ENCODE results near the gene TSPYL1. TPM values are rescaled to one million over a fixed set of nuclear protein-coding genes. Genes with fewer than 3 reads are reported as not detected.

TSPYL1 gene
- total and polyA plus RNA-seq, 9 of the 15 experiments (the other 6 are each of a cell fraction or from before 2014, with no cell fraction given) = 23.1 to 56.8 (median 37.9) TPM

DNA sequence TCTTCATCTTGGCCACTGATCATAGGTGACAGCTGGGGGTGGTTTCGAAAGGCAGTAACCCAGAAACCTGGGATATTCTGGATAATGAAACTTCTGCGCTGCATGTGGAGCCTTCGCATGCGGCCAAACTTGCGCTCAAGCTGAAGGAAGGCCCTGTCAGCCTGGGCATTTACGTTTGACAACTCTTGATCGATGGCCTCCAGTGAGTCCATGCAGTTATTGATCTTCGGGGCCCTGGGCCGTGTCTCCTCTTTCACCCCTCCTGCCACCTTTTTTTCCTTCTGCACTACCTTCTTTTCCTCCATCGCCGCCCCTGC lies 26.6 kb downstream of the TSPYL1 start (continued):
- TF ChIP-seq, protein P1, sequence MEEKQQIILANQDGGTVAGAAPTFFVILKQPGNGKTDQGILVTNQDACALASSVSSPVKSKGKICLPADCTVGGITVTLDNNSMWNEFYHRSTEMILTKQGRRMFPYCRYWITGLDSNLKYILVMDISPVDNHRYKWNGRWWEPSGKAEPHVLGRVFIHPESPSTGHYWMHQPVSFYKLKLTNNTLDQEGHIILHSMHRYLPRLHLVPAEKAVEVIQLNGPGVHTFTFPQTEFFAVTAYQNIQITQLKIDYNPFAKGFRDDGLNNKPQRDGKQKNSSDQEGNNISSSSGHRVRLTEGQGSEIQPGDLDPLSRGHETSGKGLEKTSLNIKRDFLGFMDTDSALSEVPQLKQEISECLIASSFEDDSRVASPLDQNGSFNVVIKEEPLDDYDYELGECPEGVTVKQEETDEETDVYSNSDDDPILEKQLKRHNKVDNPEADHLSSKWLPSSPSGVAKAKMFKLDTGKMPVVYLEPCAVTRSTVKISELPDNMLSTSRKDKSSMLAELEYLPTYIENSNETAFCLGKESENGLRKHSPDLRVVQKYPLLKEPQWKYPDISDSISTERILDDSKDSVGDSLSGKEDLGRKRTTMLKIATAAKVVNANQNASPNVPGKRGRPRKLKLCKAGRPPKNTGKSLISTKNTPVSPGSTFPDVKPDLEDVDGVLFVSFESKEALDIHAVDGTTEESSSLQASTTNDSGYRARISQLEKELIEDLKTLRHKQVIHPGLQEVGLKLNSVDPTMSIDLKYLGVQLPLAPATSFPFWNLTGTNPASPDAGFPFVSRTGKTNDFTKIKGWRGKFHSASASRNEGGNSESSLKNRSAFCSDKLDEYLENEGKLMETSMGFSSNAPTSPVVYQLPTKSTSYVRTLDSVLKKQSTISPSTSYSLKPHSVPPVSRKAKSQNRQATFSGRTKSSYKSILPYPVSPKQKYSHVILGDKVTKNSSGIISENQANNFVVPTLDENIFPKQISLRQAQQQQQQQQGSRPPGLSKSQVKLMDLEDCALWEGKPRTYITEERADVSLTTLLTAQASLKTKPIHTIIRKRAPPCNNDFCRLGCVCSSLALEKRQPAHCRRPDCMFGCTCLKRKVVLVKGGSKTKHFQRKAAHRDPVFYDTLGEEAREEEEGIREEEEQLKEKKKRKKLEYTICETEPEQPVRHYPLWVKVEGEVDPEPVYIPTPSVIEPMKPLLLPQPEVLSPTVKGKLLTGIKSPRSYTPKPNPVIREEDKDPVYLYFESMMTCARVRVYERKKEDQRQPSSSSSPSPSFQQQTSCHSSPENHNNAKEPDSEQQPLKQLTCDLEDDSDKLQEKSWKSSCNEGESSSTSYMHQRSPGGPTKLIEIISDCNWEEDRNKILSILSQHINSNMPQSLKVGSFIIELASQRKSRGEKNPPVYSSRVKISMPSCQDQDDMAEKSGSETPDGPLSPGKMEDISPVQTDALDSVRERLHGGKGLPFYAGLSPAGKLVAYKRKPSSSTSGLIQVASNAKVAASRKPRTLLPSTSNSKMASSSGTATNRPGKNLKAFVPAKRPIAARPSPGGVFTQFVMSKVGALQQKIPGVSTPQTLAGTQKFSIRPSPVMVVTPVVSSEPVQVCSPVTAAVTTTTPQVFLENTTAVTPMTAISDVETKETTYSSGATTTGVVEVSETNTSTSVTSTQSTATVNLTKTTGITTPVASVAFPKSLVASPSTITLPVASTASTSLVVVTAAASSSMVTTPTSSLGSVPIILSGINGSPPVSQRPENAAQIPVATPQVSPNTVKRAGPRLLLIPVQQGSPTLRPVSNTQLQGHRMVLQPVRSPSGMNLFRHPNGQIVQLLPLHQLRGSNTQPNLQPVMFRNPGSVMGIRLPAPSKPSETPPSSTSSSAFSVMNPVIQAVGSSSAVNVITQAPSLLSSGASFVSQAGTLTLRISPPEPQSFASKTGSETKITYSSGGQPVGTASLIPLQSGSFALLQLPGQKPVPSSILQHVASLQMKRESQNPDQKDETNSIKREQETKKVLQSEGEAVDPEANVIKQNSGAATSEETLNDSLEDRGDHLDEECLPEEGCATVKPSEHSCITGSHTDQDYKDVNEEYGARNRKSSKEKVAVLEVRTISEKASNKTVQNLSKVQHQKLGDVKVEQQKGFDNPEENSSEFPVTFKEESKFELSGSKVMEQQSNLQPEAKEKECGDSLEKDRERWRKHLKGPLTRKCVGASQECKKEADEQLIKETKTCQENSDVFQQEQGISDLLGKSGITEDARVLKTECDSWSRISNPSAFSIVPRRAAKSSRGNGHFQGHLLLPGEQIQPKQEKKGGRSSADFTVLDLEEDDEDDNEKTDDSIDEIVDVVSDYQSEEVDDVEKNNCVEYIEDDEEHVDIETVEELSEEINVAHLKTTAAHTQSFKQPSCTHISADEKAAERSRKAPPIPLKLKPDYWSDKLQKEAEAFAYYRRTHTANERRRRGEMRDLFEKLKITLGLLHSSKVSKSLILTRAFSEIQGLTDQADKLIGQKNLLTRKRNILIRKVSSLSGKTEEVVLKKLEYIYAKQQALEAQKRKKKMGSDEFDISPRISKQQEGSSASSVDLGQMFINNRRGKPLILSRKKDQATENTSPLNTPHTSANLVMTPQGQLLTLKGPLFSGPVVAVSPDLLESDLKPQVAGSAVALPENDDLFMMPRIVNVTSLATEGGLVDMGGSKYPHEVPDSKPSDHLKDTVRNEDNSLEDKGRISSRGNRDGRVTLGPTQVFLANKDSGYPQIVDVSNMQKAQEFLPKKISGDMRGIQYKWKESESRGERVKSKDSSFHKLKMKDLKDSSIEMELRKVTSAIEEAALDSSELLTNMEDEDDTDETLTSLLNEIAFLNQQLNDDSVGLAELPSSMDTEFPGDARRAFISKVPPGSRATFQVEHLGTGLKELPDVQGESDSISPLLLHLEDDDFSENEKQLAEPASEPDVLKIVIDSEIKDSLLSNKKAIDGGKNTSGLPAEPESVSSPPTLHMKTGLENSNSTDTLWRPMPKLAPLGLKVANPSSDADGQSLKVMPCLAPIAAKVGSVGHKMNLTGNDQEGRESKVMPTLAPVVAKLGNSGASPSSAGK (IDR thresholded peaks at IDR 0.05) = peak; percentile 70
- TF ChIP-seq EHMT2 (IDR thresholded peaks at IDR 0.05) (0 out of 2 replicates have a peak, but pooled peaks have one; percentile 21), HDAC1 (IDR thresholded peaks at IDR 0.05) (peak in 1 of 2 experiments; percentile 59; a peak in 1 of 4 replicates), NCOA4 (IDR thresholded peaks at IDR 0.05; ENCODE audit: partially characterized antibody) (no peak), MYC (IDR thresholded peaks at IDR 0.05; ENCODE audit: low read depth, low read length) (peak; percentile 24; the same call in 1 of the 2 replicates), MYC (CRISPR knock-in tag; IDR thresholded peaks at IDR 0.05; ENCODE audit: borderline replicate concordance, low read depth) (no peak), ZNF41 (CRISPR knock-in tag; conservative IDR thresholded peaks at IDR 0.05) (no peak), SIN3B (IDR thresholded peaks at IDR 0.05; ENCODE audit: low read depth) (peak; percentile 53; the same call in 1 of the 2 replicates), ZBTB17 (CRISPR knock-in tag; IDR thresholded peaks at IDR 0.05) (0 out of 2 replicates have a peak, but pooled peaks have one; percentile 9)

Measured in K562 (cell line).